T-cell (primary cell): Measurements from ENCODE around the gene GINS2. TPM values are rescaled to one million over a fixed set of nuclear protein-coding genes. Genes with fewer than 3 reads are reported as not detected.

Experiments used
- ATAC-seq, 4 experiments: fragments of 200-7000 bp in 3 of 4; fragments of 150-1000 bp in 1 of 4; cut with Tn5 transposase; replicated peaks in 1 of 4; 1 replicate in 3 of 4; 2 replicates in 1 of 4; pipeline ENCODE4 v1.10.0; 2021; ENCODE audit warnings: moderate library complexity in 3 of 4, mild to moderate bottlenecking in 2 of 4, moderate number of reproducible peaks in 1 of 4
- CTCF ChIA-PET, 2 donors: fragments of 300-600 bp; sonication (Branson Sonifier 250); formaldehyde crosslinking; loops; one replicate each; lab custom pipeline; 2022; ENCODE audit warnings: antibody characterized with exemption in 2 of 2; lab: Charles Lee
- POLR2A ChIA-PET, 2 donors: fragments of 300-600 bp; sonication (Branson Sonifier 250); formaldehyde crosslinking; loops; one replicate each; lab custom pipeline; 2022; ENCODE audit warnings: antibody characterized with exemption in 2 of 2; lab: Charles Lee
- DNase-seq, 35 experiments: peaks; one replicate each; pipeline versions ENCODE4 v3.0.0 to v3.0.0-alpha.2; 2013 to 2023
- H3K27ac ChIP-seq: one replicate; pipeline ENCODE4 v1.5.1; 2013; ENCODE audit warnings: low read length
- H3K27me3 ChIP-seq, 2 experiments: replicated peaks in 1 of 2; 1 replicate in 1 of 2; 2 replicates in 1 of 2; pipeline versions ENCODE4 v1.6.1 to v1.7.0; 2013; ENCODE audit warnings: low read length in 1 of 2, mixed read lengths in 1 of 2; ENCODE audit not compliant: control insufficient read depth in 2 of 2, insufficient read depth in 2 of 2; ENCODE audit errors: extremely low read depth in 1 of 2
- H3K36me3 ChIP-seq, 2 donors: 1 replicate in 1 of 2; 2 replicates in 1 of 2; pipeline versions ENCODE4 v1.6.1 to v1.7.0; 2013; ENCODE audit warnings: low read length in 1 of 2; ENCODE audit not compliant: control insufficient read depth in 2 of 2, insufficient read depth in 1 of 2; ENCODE audit errors: extremely low read depth in 1 of 2
- H3K4me1 ChIP-seq, 2 experiments: 1 replicate in 1 of 2; 2 replicates in 1 of 2; pipeline versions ENCODE4 v1.6.1 to v1.7.0; 2013; ENCODE audit warnings: low read length in 2 of 2, mixed read lengths in 1 of 2; ENCODE audit not compliant: insufficient read depth in 2 of 2, control insufficient read depth in 1 of 2; ENCODE audit errors: extremely low read depth in 1 of 2
- H3K4me3 ChIP-seq, 2 donors: 1 replicate in 1 of 2; 2 replicates in 1 of 2; pipeline versions ENCODE4 v1.5.1 to v1.7.0; 2013; ENCODE audit warnings: mild to moderate bottlenecking in 2 of 2, low read length in 1 of 2, moderate library complexity in 1 of 2; ENCODE audit not compliant: control insufficient read depth in 1 of 2; ENCODE audit errors: extremely low read depth in 1 of 2
- H3K9me3 ChIP-seq: 2 replicates; pipeline ENCODE4 v1.7.0; 2013
- H3K27ac Mint-ChIP-seq, 2 donors: one replicate each; pipeline ENCODE4 v1.8.0; 2020 to 2021; ENCODE audit warnings: mild to moderate bottlenecking in 2 of 2, mixed read lengths in 2 of 2
- H3K27me3 Mint-ChIP-seq, 2 donors: one replicate each; pipeline ENCODE4 v1.8.0; 2021 to 2022; ENCODE audit warnings: mixed read lengths in 2 of 2
- H3K36me3 Mint-ChIP-seq: one replicate; pipeline ENCODE4 v1.8.0; 2021; ENCODE audit warnings: mixed read lengths
- H3K4me1 Mint-ChIP-seq, 3 donors: one replicate each; pipeline ENCODE4 v1.8.0; 2020 to 2022; ENCODE audit warnings: mixed read lengths in 3 of 3, mild to moderate bottlenecking in 1 of 3
- H3K4me3 Mint-ChIP-seq, 3 donors: one replicate each; pipeline ENCODE4 v1.8.0; 2020 to 2022; ENCODE audit warnings: mild to moderate bottlenecking in 3 of 3, mixed read lengths in 3 of 3, moderate library complexity in 3 of 3
- H3K9me3 Mint-ChIP-seq, 3 donors: one replicate each; pipeline ENCODE4 v1.8.0; 2020 to 2022; ENCODE audit warnings: mixed read lengths in 3 of 3
- WGBS: methylation state at CpG from one replicate; pipeline ENCODE4 v1.1.5; 2013; ENCODE audit warnings: missing lambda C conversion rate; ENCODE audit not compliant: insufficient coverage; 5-methylcytosine and 5-hydroxymethylcytosine counted together
- total RNA-seq, 35 experiments: library from RNA in 6 of 35; stranded (reverse) in 6 of 35; fragments of 120-200 nt in 1 of 35; gene quantifications; one replicate each; pipeline versions ENCODE4 v1.2.1 to v1.2.4 and lab custom pipeline; 2013 to 2026

The GINS2 gene
- total RNA-seq, 5 donors from 2014 or later (not counting 1 experiment from before 2014, with no cell fraction given), result 1.1 to 3.7 (median 1.6) TPM

DNA sequence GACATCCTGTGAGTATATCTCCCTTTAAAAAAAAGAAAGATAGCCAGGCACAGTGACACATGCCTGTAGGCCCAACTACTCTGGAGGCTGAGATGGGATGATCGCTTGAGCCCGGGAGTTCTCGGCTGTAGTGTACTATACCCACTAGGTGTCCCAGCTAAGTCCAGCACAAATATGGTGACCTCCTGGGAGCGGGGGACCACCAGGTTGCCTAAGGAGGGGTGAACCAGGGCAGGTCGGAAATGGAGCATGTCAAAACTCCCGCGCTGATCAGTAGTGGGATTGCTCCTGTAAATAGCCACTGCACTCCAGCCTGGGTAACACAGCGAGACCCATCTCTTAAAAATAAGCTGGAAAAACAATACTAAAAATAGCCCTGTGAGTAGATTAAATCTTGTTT lies 29.4 kb downstream of the GINS2 start:
- H3K36me3 Mint-ChIP-seq, result peaks cover 26% of the 10 kb centered on the region

DNA sequence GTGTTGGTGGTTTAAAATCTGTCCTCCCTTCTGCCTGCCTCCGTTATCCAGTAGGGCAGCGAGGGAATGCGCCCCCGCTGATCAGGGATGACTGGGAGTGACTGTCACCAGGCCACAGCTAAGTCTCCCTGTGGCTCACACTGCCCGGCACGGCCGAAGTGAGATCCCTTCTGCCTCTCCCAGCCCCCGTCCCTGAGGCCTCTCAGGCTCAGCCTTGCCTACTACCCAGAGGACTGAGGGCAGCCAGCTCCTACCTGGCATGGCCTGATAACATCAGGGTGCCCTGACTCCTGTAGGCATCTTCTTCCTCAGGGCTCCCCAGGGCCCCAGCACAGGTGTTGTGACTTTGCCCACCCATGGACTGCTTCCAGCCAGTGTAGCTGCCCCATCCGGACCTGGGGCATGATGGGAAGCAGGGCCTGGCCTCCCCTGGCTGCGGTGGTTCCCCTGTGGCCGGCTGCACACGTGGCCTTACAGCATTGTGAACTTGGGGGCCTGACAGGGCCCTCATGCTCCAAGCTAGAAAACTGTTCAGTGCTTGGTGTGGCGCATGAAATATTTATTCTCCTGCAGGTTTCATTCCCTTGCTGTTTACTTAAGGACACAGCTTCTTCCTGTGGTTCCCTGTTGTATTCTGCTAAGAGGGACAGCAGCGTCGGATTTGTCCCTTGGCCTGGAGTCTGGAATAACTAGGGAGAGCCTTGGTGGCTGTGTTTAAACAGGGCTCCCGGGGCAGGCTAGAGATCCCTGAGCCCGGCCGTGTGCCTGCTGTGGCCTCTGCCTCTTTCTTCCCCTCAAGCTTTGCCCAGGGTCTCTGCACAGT lies 30.0 kb downstream of the GINS2 start:
- no peaks in the 10 kb centered on the region for H3K9me3 ChIP-seq
- H3K36me3 ChIP-seq, result peaks cover 35 to 75% of the 10 kb centered on the region in 2 donors
- CTCF ChIA-PET, result interaction anchor here (0.5 to 1.3 kb wide), 6 partner anchors 8 to 268 kb away, joined by 3 to 7 read pairs (median 4); no protein-coding TSS in a partner anchor
- DNase-seq, result no peak
- WGBS, result 97% methylated on average over 18 of the region's 18 CpGs
- Mint-ChIP-seq H3K27me3 (no peaks in the 10 kb centered on the region), H3K36me3 (peaks cover 24% of the 10 kb centered on the region), H3K4me3 (no peak overlapping the region), H3K4me1 (peaks cover 0 to 3% (median 0%) of the 10 kb centered on the region in 3 donors), H3K27ac (no peak overlapping the region), H3K9me3 (no peaks in the 10 kb centered on the region)
- no peak overlapping the region for H3K4me3 ChIP-seq
- no peak for ATAC-seq
- no peak overlapping the region for H3K27ac ChIP-seq
- no peaks in the 10 kb centered on the region for H3K27me3 ChIP-seq
- POLR2A ChIA-PET, result interaction anchor here in 1 of 2 donors (0.5 kb wide), 1 partner anchor 1853 kb away, joined by 3 read pairs; no protein-coding TSS in a partner anchor
- H3K4me1 ChIP-seq, result no peaks in the 10 kb centered on the region

More for the DNA sequence above, 29.4 kb downstream of the GINS2 start:
- Histone ChIP-seq H3K27ac (no peak overlapping the region), H3K4me3 (no peak overlapping the region), H3K9me3 (no peaks in the 10 kb centered on the region), H3K4me1 (no peaks in the 10 kb centered on the region), H3K27me3 (no peaks in the 10 kb centered on the region), H3K36me3 (peaks cover 35 to 75% of the 10 kb centered on the region in 2 donors)
- DNase-seq (no peak), ATAC-seq (no peak)
- CTCF ChIA-PET, result interaction anchor here (0.5 to 1.3 kb wide), 6 partner anchors 9 to 269 kb away, joined by 3 to 7 read pairs (median 4); no protein-coding TSS in a partner anchor
- Mint-ChIP-seq H3K4me3 (no peak overlapping the region), H3K27me3 (no peaks in the 10 kb centered on the region), H3K4me1 (peaks cover 0 to 3% (median 0%) of the 10 kb centered on the region in 3 donors), H3K27ac (no peak overlapping the region), H3K9me3 (no peaks in the 10 kb centered on the region)
- POLR2A ChIA-PET, result no interaction called here
- WGBS, result 100% methylated on average over 2 of the region's 8 CpGs

DNA sequence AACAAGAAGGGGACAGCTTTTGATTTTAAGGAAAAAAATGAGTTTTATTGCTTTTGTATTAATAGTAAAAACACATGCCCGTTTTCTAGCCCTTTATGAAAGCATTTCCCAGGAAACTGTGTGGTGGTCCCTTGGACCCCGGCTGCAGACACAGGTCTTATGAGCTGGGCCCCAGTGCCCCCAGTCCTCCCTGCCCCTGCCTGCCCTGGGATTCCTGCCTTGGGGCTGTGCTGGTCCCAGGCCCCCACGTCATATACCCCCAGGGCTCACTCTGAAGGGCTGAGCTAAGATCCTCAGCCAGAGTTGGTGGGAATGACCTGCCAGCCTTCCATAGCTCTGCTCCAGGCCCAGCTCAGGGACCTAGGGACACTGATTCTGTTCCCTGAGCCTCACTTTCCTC lies 30.8 kb downstream of the GINS2 start:
- H3K4me3 ChIP-seq, result no peak overlapping the region
- no peaks in the 10 kb centered on the region for H3K27me3 Mint-ChIP-seq
- H3K27me3 ChIP-seq, result no peaks in the 10 kb centered on the region
- H3K36me3 ChIP-seq, result peaks cover 35 to 70% of the 10 kb centered on the region in 2 donors
- no peaks in the 10 kb centered on the region for H3K9me3 ChIP-seq
- ChIA-PET CTCF (interaction anchor here (0.6 to 1.3 kb wide), 2 partner anchors 62 to 102 kb away, joined by 3 to 4 read pairs; no protein-coding TSS in a partner anchor), POLR2A (no interaction called here)
- no peaks in the 10 kb centered on the region for H3K4me1 ChIP-seq
- no peak overlapping the region for H3K27ac Mint-ChIP-seq
- H3K9me3 Mint-ChIP-seq, result no peaks in the 10 kb centered on the region
- no peak overlapping the region for H3K4me3 Mint-ChIP-seq
- no peak overlapping the region for H3K27ac ChIP-seq
- WGBS, result 100% methylated on average over 3 of the region's 3 CpGs
- H3K4me1 Mint-ChIP-seq, result peaks cover 0 to 3% (median 0%) of the 10 kb centered on the region in 3 donors
- ATAC-seq, result no peak
- peaks cover 20% of the 10 kb centered on the region for H3K36me3 Mint-ChIP-seq
- no peak for DNase-seq

DNA sequence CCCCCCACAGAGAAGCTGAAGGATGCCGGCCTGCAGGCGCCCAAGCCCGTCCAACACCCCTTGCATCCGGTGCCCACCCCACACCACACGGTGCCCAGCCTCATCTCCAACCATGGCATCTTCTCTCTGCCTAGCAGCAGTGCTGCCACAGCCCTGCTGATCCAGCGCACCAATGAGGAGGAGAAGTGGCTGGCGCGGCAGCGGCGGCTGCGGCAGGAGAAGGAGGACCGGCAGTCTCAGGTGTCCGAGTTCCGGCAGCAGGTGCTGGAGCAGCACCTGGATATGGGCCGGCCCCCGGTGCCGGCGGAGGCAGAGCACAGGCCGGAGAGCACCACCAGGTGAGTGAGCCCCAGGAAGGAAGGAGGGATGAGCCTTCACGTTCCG lies 31.5 kb downstream of the GINS2 start:
- Histone ChIP-seq H3K9me3 (no peaks in the 10 kb centered on the region), H3K4me1 (no peaks in the 10 kb centered on the region), H3K4me3 (no peak overlapping the region), H3K27me3 (no peaks in the 10 kb centered on the region), H3K36me3 (peaks cover 29 to 63% of the 10 kb centered on the region in 2 donors), H3K27ac (no peak overlapping the region)
- no peak for DNase-seq
- Mint-ChIP-seq H3K27ac (no peak overlapping the region), H3K4me3 (no peak overlapping the region), H3K9me3 (no peaks in the 10 kb centered on the region), H3K36me3 (peaks cover 17% of the 10 kb centered on the region), H3K27me3 (no peaks in the 10 kb centered on the region), H3K4me1 (peaks cover 0 to 3% (median 0%) of the 10 kb centered on the region in 3 donors)
- POLR2A ChIA-PET, result no interaction called here
- CTCF ChIA-PET, result interaction anchor here in 1 of 2 donors (0.6 kb wide), 1 partner anchor 123 kb away, joined by 5 read pairs; no protein-coding TSS in a partner anchor
- 95% methylated on average over 19 of the region's 21 CpGs for WGBS
- ATAC-seq, result no peak

DNA sequence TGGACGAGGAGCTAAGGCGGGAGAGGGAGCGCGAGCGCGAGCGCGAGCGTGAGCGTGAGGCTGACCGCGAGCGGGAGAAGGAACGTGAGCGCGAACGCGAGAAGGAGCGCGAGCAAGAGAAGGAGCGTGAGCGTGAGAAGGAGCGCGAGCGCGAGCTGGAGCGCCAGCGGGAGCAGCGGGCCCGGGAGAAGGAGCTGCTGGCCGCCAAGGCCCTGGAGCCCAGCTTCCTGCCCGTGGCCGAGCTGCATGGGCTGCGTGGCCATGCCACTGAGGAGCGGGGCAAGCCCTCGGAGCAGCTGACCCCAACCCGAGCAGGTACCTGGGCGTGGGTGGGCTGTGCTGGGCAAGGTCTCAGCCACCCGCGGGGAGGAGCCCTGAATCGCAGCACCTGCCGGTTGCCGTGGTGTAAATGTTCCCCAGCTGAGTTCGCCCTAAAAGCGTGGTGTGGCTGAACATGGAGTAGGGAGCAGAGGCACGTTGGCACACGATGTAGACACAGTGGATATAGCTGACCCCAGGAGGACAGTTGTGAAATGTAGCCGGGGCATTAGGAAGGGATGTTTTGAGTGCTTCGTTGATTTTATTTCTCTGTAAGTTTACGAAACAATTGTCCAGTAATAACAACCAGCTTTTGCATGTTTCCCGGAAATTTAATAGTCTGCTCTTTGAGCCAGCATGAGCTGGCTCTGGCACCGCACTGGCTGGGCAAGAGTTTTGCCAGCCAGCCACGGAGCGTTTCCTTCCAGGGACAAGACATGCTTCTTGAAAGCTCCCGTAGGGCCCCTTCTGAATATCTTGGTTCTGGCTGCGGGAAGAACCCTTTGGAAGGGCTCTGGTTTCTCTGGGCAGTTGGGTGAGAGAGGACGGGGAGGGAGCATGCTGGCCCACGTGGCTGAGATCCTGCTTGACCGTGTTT lies 32.1 kb downstream of the GINS2 start:
- WGBS, result 96% methylated on average over 54 of the region's 59 CpGs
- H3K9me3 ChIP-seq, result no peaks in the 10 kb centered on the region
- H3K27me3 ChIP-seq, result no peaks in the 10 kb centered on the region
- Mint-ChIP-seq H3K36me3 (peaks cover 17% of the 10 kb centered on the region), H3K4me1 (peaks cover 0 to 3% (median 0%) of the 10 kb centered on the region in 3 donors), H3K27me3 (no peaks in the 10 kb centered on the region), H3K4me3 (no peak overlapping the region), H3K27ac (no peak overlapping the region), H3K9me3 (no peaks in the 10 kb centered on the region)
- CTCF ChIA-PET, result interaction anchor here in 1 of 2 donors (0.6 kb wide), 1 partner anchor 122 kb away, joined by 5 read pairs; no protein-coding TSS in a partner anchor
- H3K27ac ChIP-seq, result no peak overlapping the region
- POLR2A ChIA-PET, result no interaction called here
- peaks cover 26 to 61% of the 10 kb centered on the region in 2 donors for H3K36me3 ChIP-seq
- no peak overlapping the region for H3K4me3 ChIP-seq
- no peak for DNase-seq
- no peaks in the 10 kb centered on the region for H3K4me1 ChIP-seq
- ATAC-seq, result no peak
